KMS-11 (cell line): ENCODE results near the gene ANKRD34C.

ENCODE experiments used
- H2AFZ ChIP-seq: fragments of 200-600 bp; sonication (generic); 2 replicates; pipeline ENCODE4 v1.6.1; 2016; ENCODE audit warnings: antibody characterized with exemption, mixed run types, low read depth
- H3K27ac ChIP-seq: fragments of 200-600 bp; sonication (generic); 2 replicates; pipeline ENCODE4 v1.6.1; 2016; ENCODE audit warnings: mild to moderate bottlenecking, mixed run types
- H3K27me3 ChIP-seq: fragments of 200-600 bp; sonication (generic); 2 replicates; pipeline ENCODE4 v1.6.1; 2017; ENCODE audit warnings: mild to moderate bottlenecking, low read depth, mixed run types, moderate library complexity; ENCODE audit not compliant: insufficient read depth
- H3K36me3 ChIP-seq: fragments of 200-600 bp; sonication (generic); 2 replicates; pipeline ENCODE4 v1.6.1; 2017; ENCODE audit warnings: mild to moderate bottlenecking, mixed run types; ENCODE audit not compliant: insufficient read depth
- H3K4me1 ChIP-seq: fragments of 200-600 bp; sonication (generic); 2 replicates; pipeline ENCODE4 v1.6.1; 2016; ENCODE audit warnings: mild to moderate bottlenecking, low read depth, mixed run types; ENCODE audit not compliant: poor library complexity, severe bottlenecking
- H3K4me2 ChIP-seq: fragments of 200-600 bp; sonication (generic); 2 replicates; pipeline ENCODE4 v1.7.0; 2016; ENCODE audit warnings: mild to moderate bottlenecking, mixed run types
- H3K4me3 ChIP-seq: fragments of 200-600 bp; sonication (generic); IDR thresholded peaks from 2 replicates; pipeline ENCODE4 v1.6.1; 2017; ENCODE audit warnings: low read depth, low read length, mixed read lengths; ENCODE audit not compliant: insufficient read depth
- H3K79me2 ChIP-seq: fragments of 200-600 bp; sonication (generic); 2 replicates; pipeline ENCODE4 v1.6.1; 2016; ENCODE audit warnings: low read depth, mixed run types; ENCODE audit not compliant: insufficient read depth
- H3K9ac ChIP-seq: fragments of 200-600 bp; sonication (generic); 2 replicates; pipeline ENCODE4 v1.6.1; 2016; ENCODE audit warnings: mild to moderate bottlenecking, mixed run types
- H4K20me1 ChIP-seq: fragments of 200-600 bp; sonication (generic); 2 replicates; pipeline ENCODE4 v1.6.1; 2016; ENCODE audit warnings: mild to moderate bottlenecking, mixed run types; ENCODE audit not compliant: insufficient read depth
- CTCF ChIP-seq: fragments of 200-600 bp; sonication (generic); conservative IDR thresholded peaks from 2 replicates; pipeline ENCODE4 v1.6.1; 2017; ENCODE audit warnings: low read depth, mild to moderate bottlenecking, antibody characterized with exemption, low read length, moderate library complexity, mixed read lengths

ANKRD34C gene

GRCh38 chr15:79292011-79292410 lies 9.5 kb downstream of the ANKRD34C start:
- Histone ChIP-seq H3K27ac (no peak overlapping the region), H4K20me1 (no peaks in the 10 kb centered on the region), H3K27me3 (no peaks in the 10 kb centered on the region), H3K79me2 (no peaks in the 10 kb centered on the region), H3K4me2 (no peak overlapping the region), H3K4me1 (no peaks in the 10 kb centered on the region), H3K36me3 (no peaks in the 10 kb centered on the region), H3K9ac (no peak overlapping the region), H3K4me3 (no peak overlapping the region), H2AFZ (no peak overlapping the region)
- TF ChIP-seq CTCF, result no peak

- Histone ChIP-seq H2AFZ (no peak overlapping the region), H3K4me2 (no peak overlapping the region), H3K27me3 (no peaks in the 10 kb centered on the region), H3K9ac (no peak overlapping the region), H3K79me2 (no peaks in the 10 kb centered on the region), H3K27ac (no peak overlapping the region), H3K36me3 (no peaks in the 10 kb centered on the region), H3K4me1 (no peaks in the 10 kb centered on the region), H4K20me1 (no peaks in the 10 kb centered on the region), H3K4me3 (no peak overlapping the region)
- no peak for TF ChIP-seq CTCF
These were observed 11.6 kb downstream of the ANKRD34C start for GRCh38 chr15:79294075-79294474.

- Histone ChIP-seq H3K27me3 (no peaks in the 10 kb centered on the region), H3K4me3 (no peak overlapping the region), H3K36me3 (no peaks in the 10 kb centered on the region), H2AFZ (0 out of 2 replicates have a peak overlapping the region, but pooled peaks have one; percentile 29), H3K9ac (no peak overlapping the region), H3K27ac (no peak overlapping the region), H3K4me2 (no peak overlapping the region), H3K4me1 (no peaks in the 10 kb centered on the region), H4K20me1 (no peaks in the 10 kb centered on the region), H3K79me2 (no peaks in the 10 kb centered on the region)
- TF ChIP-seq CTCF, result 0 out of 2 replicates have a peak, but pooled peaks have one; percentile 18
These were observed 14.1 kb downstream of the ANKRD34C start for GRCh38 chr15:79296583-79296982.

- no peaks in the 10 kb centered on the region for H4K20me1 ChIP-seq
- no peaks in the 10 kb centered on the region for H3K27me3 ChIP-seq
- H3K79me2 ChIP-seq, result no peaks in the 10 kb centered on the region
- no peak for TF ChIP-seq CTCF
- no peaks in the 10 kb centered on the region for H3K4me1 ChIP-seq
- H3K36me3 ChIP-seq, result no peaks in the 10 kb centered on the region
- H3K9ac ChIP-seq, result no peak overlapping the region
- no peak overlapping the region for H3K4me3 ChIP-seq
- H3K27ac ChIP-seq, result no peak overlapping the region
- H2AFZ ChIP-seq, result no peak overlapping the region
- H3K4me2 ChIP-seq, result no peak overlapping the region
These were observed 16.8 kb downstream of the ANKRD34C start for GRCh38 chr15:79299126-79299840.
